CD4-positive, CD25-positive, alpha-beta regulatory T cell (primary cell): ENCODE data around the gene GAREM2. TPM values are rescaled to one million over a fixed set of nuclear protein-coding genes. Genes with fewer than 3 reads are reported as not detected.

Source experiments
- ATAC-seq, 2 donors: fragments of 150-1000 bp; cut with Tn5 transposase; one replicate each; pipeline ENCODE4 v1.10.0; 2021; ENCODE audit warnings: low read depth in 2 of 2, moderate number of reproducible peaks in 2 of 2, moderate library complexity in 1 of 2
- DNase-seq, 3 donors: peaks; one replicate each; pipeline versions ENCODE4 v3.0.0 to v3.0.0-alpha.2; 2012 to 2022; ENCODE audit warnings: mixed read lengths in 1 of 3
- H3K27ac ChIP-seq: one replicate; pipeline ENCODE4 v1.7.0; 2013; ENCODE audit warnings: mild to moderate bottlenecking, low read length; ENCODE audit not compliant: insufficient read depth, poor library complexity, severe bottlenecking
- H3K27me3 ChIP-seq: one replicate; pipeline ENCODE4 v1.7.0; 2013; ENCODE audit warnings: low read length; ENCODE audit not compliant: control insufficient read depth, insufficient read depth
- H3K36me3 ChIP-seq: one replicate; pipeline ENCODE4 v1.7.0; 2013; ENCODE audit warnings: mild to moderate bottlenecking, low read length, moderate library complexity; ENCODE audit not compliant: control insufficient read depth, insufficient read depth
- H3K4me1 ChIP-seq: 2 replicates; pipeline ENCODE4 v1.7.0; 2013; ENCODE audit warnings: mild to moderate bottlenecking, low read length; ENCODE audit not compliant: insufficient read depth, control insufficient read depth, poor library complexity, severe bottlenecking
- H3K4me3 ChIP-seq: one replicate; pipeline ENCODE4 v1.7.0; 2013; ENCODE audit warnings: low read depth, mild to moderate bottlenecking, low read length, moderate library complexity
- H3K9me3 ChIP-seq, 2 experiments: 1 replicate in 1 of 2; 2 replicates in 1 of 2; pipeline ENCODE4 v1.7.0; 2013; ENCODE audit warnings: low read length in 2 of 2, mild to moderate bottlenecking in 1 of 2, moderate library complexity in 1 of 2; ENCODE audit not compliant: control insufficient read depth in 2 of 2
- H3K27ac Mint-ChIP-seq, 3 donors: one replicate each; pipeline ENCODE4 v1.8.0; 2020 to 2022; ENCODE audit warnings: mild to moderate bottlenecking in 3 of 3, mixed read lengths in 3 of 3, moderate library complexity in 2 of 3
- H3K27me3 Mint-ChIP-seq: one replicate; pipeline ENCODE4 v1.8.0; 2022; ENCODE audit warnings: mild to moderate bottlenecking, mixed read lengths
- H3K36me3 Mint-ChIP-seq: one replicate; pipeline ENCODE4 v1.8.0; 2020; ENCODE audit warnings: mixed read lengths
- H3K4me1 Mint-ChIP-seq, 4 donors: one replicate each; pipeline ENCODE4 v1.8.0; 2020 to 2022; ENCODE audit warnings: mixed read lengths in 4 of 4, mild to moderate bottlenecking in 1 of 4
- H3K4me3 Mint-ChIP-seq, 4 donors: one replicate each; pipeline ENCODE4 v1.8.0; 2020 to 2022; ENCODE audit warnings: mild to moderate bottlenecking in 4 of 4, mixed read lengths in 4 of 4, moderate library complexity in 3 of 4
- H3K9me3 Mint-ChIP-seq, 7 donors: one replicate each; pipeline ENCODE4 v1.8.0; 2020 to 2022; ENCODE audit warnings: mixed read lengths in 7 of 7, mild to moderate bottlenecking in 3 of 7, moderate library complexity in 2 of 7
- polyA plus RNA-seq, 4 donors: library from polyadenylated mRNA; unstranded; fragments of 300-500 nt; fragmentation: Illumina TruSeq; gene quantifications; one replicate each; pipeline ENCODE4 v1.2.3, GENCODE V29; 2021
- total RNA-seq: library from RNA; stranded (reverse); gene quantifications from one replicate; pipeline ENCODE4 v1.2.3, GENCODE V29; 2022

GAREM2 gene
- total and polyA plus RNA-seq, 5 donors from 2014 or later, result 0.77 to 4.0 (median 1.3) TPM

DNA sequence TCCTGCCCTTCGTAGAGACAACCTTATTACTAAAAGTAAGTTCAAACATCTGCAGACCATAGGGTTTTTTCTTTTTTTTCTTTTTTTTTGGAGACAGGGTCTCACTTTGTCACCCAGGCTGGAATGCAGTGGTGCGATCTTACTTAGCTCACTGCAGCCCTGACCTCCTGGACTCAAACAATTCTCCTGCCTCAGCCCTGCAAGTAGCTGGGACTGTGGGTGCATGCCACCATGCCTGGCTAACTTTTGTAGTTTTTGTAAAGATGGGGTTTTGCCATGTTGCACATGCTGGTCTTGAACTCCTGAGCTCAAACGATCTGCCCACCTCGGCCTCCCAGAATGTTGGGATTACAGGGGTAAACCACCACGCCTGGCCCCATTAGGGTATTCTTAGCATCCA lies 39.1 kb downstream of the GAREM2 start:
- ATAC-seq, result no peak
- H3K4me3 Mint-ChIP-seq, result no peak overlapping the region
- H3K27ac Mint-ChIP-seq, result no peak overlapping the region
- H3K36me3 Mint-ChIP-seq, result peaks cover 67% of the 10 kb centered on the region
- Histone ChIP-seq H3K27ac (no peak overlapping the region), H3K9me3 (no peaks in the 10 kb centered on the region), H3K4me1 (no peaks in the 10 kb centered on the region), H3K27me3 (no peaks in the 10 kb centered on the region), H3K4me3 (no peak overlapping the region), H3K36me3 (peaks cover 93% of the 10 kb centered on the region)
- H3K9me3 Mint-ChIP-seq, result peaks cover 0 to 1% (median 0%) of the 10 kb centered on the region in 7 donors
- peaks cover 0 to 15% (median 2%) of the 10 kb centered on the region in 4 donors for H3K4me1 Mint-ChIP-seq
- DNase-seq, result no peak
- no peaks in the 10 kb centered on the region for H3K27me3 Mint-ChIP-seq

DNA sequence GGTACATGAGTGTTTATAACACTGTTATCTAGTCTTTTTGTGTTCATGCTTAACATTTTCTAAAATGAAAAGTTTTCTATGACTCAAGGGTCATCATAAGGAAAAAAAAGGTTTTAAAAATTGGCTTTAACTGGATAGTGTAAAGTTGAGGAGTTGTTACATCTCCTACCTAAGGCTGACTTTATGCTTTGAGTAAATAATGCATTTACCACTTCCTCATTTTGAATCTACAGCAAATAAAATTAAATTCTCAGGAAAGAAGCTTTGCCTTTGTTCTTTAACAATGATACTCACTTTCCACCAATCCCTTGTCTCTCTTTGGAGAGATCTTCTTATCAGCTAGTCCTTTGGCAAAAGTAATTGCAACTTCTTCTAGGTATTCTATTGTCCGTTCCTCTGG lies 41.9 kb downstream of the GAREM2 start:
- H3K27me3 Mint-ChIP-seq, result no peaks in the 10 kb centered on the region
- no peak for DNase-seq
- Histone ChIP-seq H3K4me3 (no peak overlapping the region), H3K27me3 (no peaks in the 10 kb centered on the region), H3K27ac (no peak overlapping the region), H3K36me3 (peaks cover 80% of the 10 kb centered on the region), H3K4me1 (no peaks in the 10 kb centered on the region), H3K9me3 (no peaks in the 10 kb centered on the region)
- no peak overlapping the region for H3K4me3 Mint-ChIP-seq
- peaks cover 0 to 1% (median 0%) of the 10 kb centered on the region in 7 donors for H3K9me3 Mint-ChIP-seq
- no peak for ATAC-seq
- H3K27ac Mint-ChIP-seq, result peak overlapping the region in 1 of 3 donors; percentile 20
- peaks cover 61% of the 10 kb centered on the region for H3K36me3 Mint-ChIP-seq
- H3K4me1 Mint-ChIP-seq, result peaks cover 0 to 15% (median 6%) of the 10 kb centered on the region in 4 donors

DNA sequence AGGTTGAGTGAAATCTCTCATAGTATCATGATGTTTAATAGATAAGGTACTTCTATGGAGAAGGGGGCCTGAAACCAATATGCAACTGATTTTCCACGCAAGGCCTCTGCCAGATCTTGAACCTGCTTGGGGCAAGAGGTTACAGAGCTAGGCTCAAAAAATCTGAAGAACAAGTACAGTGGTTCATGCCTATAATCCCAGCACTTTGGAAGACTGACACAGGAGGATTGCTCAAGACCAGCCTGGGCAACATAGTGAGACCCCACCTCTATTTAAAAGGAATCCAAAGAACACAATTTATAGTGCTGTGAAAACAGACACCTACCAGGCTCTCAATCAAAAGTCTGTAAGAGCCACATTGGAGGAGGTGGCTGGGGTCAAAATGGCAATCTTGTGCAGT lies 42.9 kb downstream of the GAREM2 start:
- Histone ChIP-seq H3K36me3 (peaks cover 79% of the 10 kb centered on the region), H3K27ac (no peak overlapping the region), H3K9me3 (no peaks in the 10 kb centered on the region), H3K4me3 (no peak overlapping the region), H3K4me1 (no peaks in the 10 kb centered on the region), H3K27me3 (no peaks in the 10 kb centered on the region)
- Mint-ChIP-seq H3K4me1 (peaks cover 0 to 15% (median 6%) of the 10 kb centered on the region in 4 donors), H3K27ac (no peak overlapping the region), H3K9me3 (peaks cover 0 to 1% (median 0%) of the 10 kb centered on the region in 7 donors), H3K4me3 (no peak overlapping the region), H3K36me3 (peaks cover 56% of the 10 kb centered on the region), H3K27me3 (no peaks in the 10 kb centered on the region)
- ATAC-seq (no peak), DNase-seq (no peak)

DNA sequence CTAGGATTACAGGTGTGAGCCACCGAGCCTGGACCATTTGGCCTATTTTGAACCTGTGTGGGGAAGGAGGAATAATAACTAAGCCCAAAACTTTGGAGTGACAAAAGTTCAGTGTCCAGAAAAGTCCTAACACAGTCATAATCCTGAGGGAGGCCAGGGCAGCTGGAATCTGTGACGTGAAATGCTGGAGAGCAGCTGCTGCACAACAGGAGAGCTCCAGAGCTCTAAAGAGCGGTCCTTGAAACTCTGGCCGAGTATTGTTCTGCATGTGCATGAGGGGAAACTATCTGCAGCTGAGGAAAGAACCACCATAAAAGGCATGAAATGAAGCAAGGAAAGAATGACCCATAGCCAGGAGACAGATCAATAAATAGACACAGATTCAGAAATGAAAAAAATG lies 43.7 kb downstream of the GAREM2 start:
- H3K4me3 ChIP-seq, result no peak overlapping the region
- no peaks in the 10 kb centered on the region for H3K4me1 ChIP-seq
- Mint-ChIP-seq H3K4me1 (peaks cover 0 to 15% (median 6%) of the 10 kb centered on the region in 4 donors), H3K4me3 (no peak overlapping the region), H3K27me3 (no peaks in the 10 kb centered on the region), H3K9me3 (peaks cover 0 to 1% (median 0%) of the 10 kb centered on the region in 7 donors), H3K36me3 (peaks cover 50% of the 10 kb centered on the region), H3K27ac (no peak overlapping the region)
- ATAC-seq, result no peak
- H3K9me3 ChIP-seq, result no peaks in the 10 kb centered on the region
- no peak overlapping the region for H3K27ac ChIP-seq
- peaks cover 79% of the 10 kb centered on the region for H3K36me3 ChIP-seq
- no peak for DNase-seq
- no peaks in the 10 kb centered on the region for H3K27me3 ChIP-seq

DNA sequence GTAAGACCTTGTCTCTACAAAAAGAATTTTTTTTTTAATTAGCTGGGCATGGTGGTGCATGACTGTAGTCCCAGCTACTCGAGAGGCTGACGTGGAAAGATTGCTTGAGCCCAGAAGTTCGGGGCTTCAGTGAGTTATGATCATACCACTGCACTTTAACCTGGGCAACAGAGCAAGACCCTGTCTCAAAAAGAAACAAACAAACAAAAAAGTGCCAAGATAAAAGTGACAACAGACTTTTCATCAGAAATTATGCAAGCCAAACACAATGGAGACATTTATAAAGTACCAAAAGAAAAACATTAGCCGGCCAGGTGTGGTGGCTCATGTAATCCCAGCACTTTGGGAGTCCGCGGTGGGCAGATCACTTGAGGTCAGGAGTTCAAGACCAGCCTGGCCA lies 44.8 kb downstream of the GAREM2 start:
- no peaks in the 10 kb centered on the region for H3K27me3 ChIP-seq
- DNase-seq, result no peak
- H3K27me3 Mint-ChIP-seq, result no peaks in the 10 kb centered on the region
- no peaks in the 10 kb centered on the region for H3K9me3 ChIP-seq
- no peak overlapping the region for H3K4me3 Mint-ChIP-seq
- H3K36me3 Mint-ChIP-seq, result peaks cover 45% of the 10 kb centered on the region
- H3K27ac ChIP-seq, result no peak overlapping the region
- H3K36me3 ChIP-seq, result peaks cover 77% of the 10 kb centered on the region
- peaks cover 0 to 15% (median 6%) of the 10 kb centered on the region in 4 donors for H3K4me1 Mint-ChIP-seq
- no peak for ATAC-seq
- peaks cover 0 to 1% (median 0%) of the 10 kb centered on the region in 7 donors for H3K9me3 Mint-ChIP-seq
- H3K4me3 ChIP-seq, result no peak overlapping the region
- H3K27ac Mint-ChIP-seq, result no peak overlapping the region
- no peaks in the 10 kb centered on the region for H3K4me1 ChIP-seq

DNA sequence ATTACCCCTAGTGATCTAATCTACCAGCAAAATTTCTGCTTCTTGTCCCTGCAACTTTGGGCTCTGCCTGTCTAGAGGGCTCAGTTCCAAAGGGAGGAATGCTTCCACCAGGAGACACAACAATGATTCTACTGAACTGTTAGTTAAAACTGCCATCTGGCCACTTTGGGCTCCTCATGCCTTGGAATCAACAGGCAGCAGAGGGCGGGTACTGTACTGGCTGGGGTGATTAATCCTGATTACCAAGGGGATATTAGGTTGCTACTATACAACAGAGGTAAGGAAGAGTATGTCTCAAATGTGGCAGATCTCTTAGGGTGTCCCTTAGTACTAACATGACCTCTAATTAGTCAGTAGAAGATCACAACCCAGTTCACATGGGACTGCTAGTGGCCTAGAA lies 50.1 kb downstream of the GAREM2 start:
- Mint-ChIP-seq H3K4me1 (peaks cover 0 to 10% (median 6%) of the 10 kb centered on the region in 4 donors), H3K27ac (peak overlapping the region in 1 of 3 donors; percentile 78), H3K9me3 (peaks cover 0 to 2% (median 0%) of the 10 kb centered on the region in 7 donors), H3K36me3 (peaks cover 44% of the 10 kb centered on the region), H3K4me3 (no peak overlapping the region), H3K27me3 (no peaks in the 10 kb centered on the region)
- no peak overlapping the region for H3K4me3 ChIP-seq
- H3K4me1 ChIP-seq, result no peaks in the 10 kb centered on the region
- DNase-seq (no peak), ATAC-seq (no peak)
- H3K27ac ChIP-seq, result no peak overlapping the region
- H3K9me3 ChIP-seq, result no peaks in the 10 kb centered on the region
- H3K36me3 ChIP-seq, result peaks cover 51% of the 10 kb centered on the region
- no peaks in the 10 kb centered on the region for H3K27me3 ChIP-seq

DNA sequence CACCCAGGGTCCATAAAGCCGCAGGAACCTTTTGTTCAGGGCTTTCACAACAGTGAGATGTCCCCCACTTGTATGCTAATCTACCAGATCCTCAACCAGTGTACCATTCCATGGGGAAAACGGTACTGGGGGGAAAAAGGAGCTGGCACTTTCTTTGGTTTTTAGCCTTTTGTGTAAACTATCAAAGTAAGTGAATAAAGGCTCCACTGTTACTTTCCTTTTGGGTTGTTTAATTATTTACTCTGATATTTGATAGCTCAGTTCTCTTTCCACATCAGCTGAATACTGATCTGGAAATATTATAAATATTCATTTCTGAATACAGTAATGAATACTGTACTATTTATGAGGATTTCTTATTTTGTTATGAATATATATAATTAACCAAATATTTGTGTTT lies 51.2 kb downstream of the GAREM2 start:
- ATAC-seq (no peak), DNase-seq (no peak)
- no peak overlapping the region for H3K27ac ChIP-seq
- Mint-ChIP-seq H3K27ac (no peak overlapping the region), H3K27me3 (no peaks in the 10 kb centered on the region), H3K4me1 (peaks cover 0 to 8% (median 5%) of the 10 kb centered on the region in 4 donors), H3K4me3 (no peak overlapping the region), H3K36me3 (peaks cover 47% of the 10 kb centered on the region), H3K9me3 (peaks cover 0 to 2% (median 0%) of the 10 kb centered on the region in 7 donors)
- peaks cover 58% of the 10 kb centered on the region for H3K36me3 ChIP-seq
- no peaks in the 10 kb centered on the region for H3K9me3 ChIP-seq
- no peak overlapping the region for H3K4me3 ChIP-seq
- no peaks in the 10 kb centered on the region for H3K4me1 ChIP-seq
- H3K27me3 ChIP-seq, result no peaks in the 10 kb centered on the region

DNA sequence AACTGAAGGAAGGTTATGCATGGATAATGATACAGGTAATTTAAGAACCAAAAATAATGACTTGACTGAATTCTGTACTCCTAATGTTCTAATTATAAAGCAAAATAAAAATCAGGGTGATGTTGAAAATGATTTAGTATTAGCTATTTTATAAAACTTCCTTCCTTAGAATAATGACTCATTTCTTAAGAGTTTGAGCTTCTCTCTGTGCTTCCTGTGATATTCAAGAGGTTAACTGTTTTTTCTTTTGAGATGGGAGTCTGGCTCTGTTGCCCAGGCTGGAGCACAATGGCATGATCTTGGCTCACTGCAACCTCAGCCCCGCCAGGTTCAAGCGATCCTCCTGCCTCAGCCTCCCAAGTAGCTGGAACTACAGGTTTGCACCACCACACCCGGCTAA lies 56.7 kb downstream of the GAREM2 start:
- Histone ChIP-seq H3K27me3 (no peaks in the 10 kb centered on the region), H3K36me3 (peaks cover 79% of the 10 kb centered on the region), H3K9me3 (no peaks in the 10 kb centered on the region), H3K27ac (no peak overlapping the region), H3K4me3 (no peak overlapping the region), H3K4me1 (no peaks in the 10 kb centered on the region)
- no peak for DNase-seq
- H3K27ac Mint-ChIP-seq, result no peak overlapping the region
- ATAC-seq, result no peak
- no peaks in the 10 kb centered on the region for H3K9me3 Mint-ChIP-seq
- no peaks in the 10 kb centered on the region for H3K27me3 Mint-ChIP-seq
- peaks cover 0 to 6% (median 3%) of the 10 kb centered on the region in 4 donors for H3K4me1 Mint-ChIP-seq
- no peak overlapping the region for H3K4me3 Mint-ChIP-seq
- H3K36me3 Mint-ChIP-seq, result peaks cover 53% of the 10 kb centered on the region
